IMR-90 (cell line): ENCODE measurements around the gene GPR35. TPM values are rescaled to one million over a fixed set of nuclear protein-coding genes. Genes with fewer than 3 reads are reported as not detected.
"Not testable (repeated sequence)": the region's sequence is repeated elsewhere in the genome, so short reads cannot be mapped to it uniquely, and the experiment has no call there.

Source experiments
- ATAC-seq: fragments of 200-7000 bp; cut with Tn5 transposase; 2 replicates; pipeline ENCODE4 v1.9.1; 2020; ENCODE audit warnings: low read depth, mild to moderate bottlenecking, moderate library complexity
- BruUV-seq: library from RNA; stranded (reverse); fragments of 400-500 nt; replicated peaks from 2 replicates; lab custom pipeline; 2021; lab: Mats Ljungman, UMichigan
- CTCF ChIA-PET: fragments of 300-600 bp; formaldehyde crosslinking; extraction: SDS; loops from one replicate; lab custom pipeline; 2021; ENCODE audit warnings: antibody characterized with exemption; lab: Yijun Ruan, JAX
- POLR2A ChIA-PET: fragments of 300-600 bp; sonication (Branson Sonifier 250); formaldehyde crosslinking; loops from one replicate; lab custom pipeline; 2022; ENCODE audit warnings: antibody characterized with exemption; ENCODE audit not compliant: unreplicated experiment; lab: Charles Lee
- DNase-seq: peaks from one replicate; pipeline ENCODE4 v3.0.0; 2013
- H2AFZ ChIP-seq: replicated peaks from 2 replicates; pipeline ENCODE3; 2013; ENCODE audit warnings: low read length, mild to moderate bottlenecking; ENCODE audit not compliant: poor library complexity
- H2AK5ac ChIP-seq: 2 replicates; pipeline ENCODE4 v1.6.1; 2013; ENCODE audit warnings: low read depth, low read length, inconsistent platforms
- H2AK9ac ChIP-seq: replicated peaks from 2 replicates; pipeline ENCODE3; 2013; ENCODE audit warnings: mild to moderate bottlenecking, low read depth, low read length, moderate library complexity; ENCODE audit not compliant: poor library complexity
- H2BK120ac ChIP-seq: 2 replicates; pipeline ENCODE4 v1.6.1; 2013; ENCODE audit warnings: low read depth, low read length, inconsistent platforms
- H2BK15ac ChIP-seq: 3 replicates; pipeline ENCODE4 v1.6.1; 2013; ENCODE audit warnings: low read depth, low read length, inconsistent platforms
- H2BK20ac ChIP-seq: 2 replicates; pipeline ENCODE4 v1.6.1; 2013; ENCODE audit warnings: low read depth, mild to moderate bottlenecking, inconsistent platforms, low read length, moderate library complexity
- H2BK5ac ChIP-seq: 2 replicates; pipeline ENCODE4 v1.6.1; 2013; ENCODE audit warnings: mild to moderate bottlenecking, low read depth, low read length, inconsistent platforms; ENCODE audit not compliant: poor library complexity, severe bottlenecking
- H3K14ac ChIP-seq: replicated peaks from 2 replicates; pipeline ENCODE4 v1.6.1; 2013; ENCODE audit warnings: low read depth, low read length, inconsistent platforms
- H3K18ac ChIP-seq: 2 replicates; pipeline ENCODE4 v1.6.1; 2013; ENCODE audit warnings: low read depth, low read length, control low read depth
- H3K23ac ChIP-seq: 2 replicates; pipeline ENCODE4 v1.6.1; 2013; ENCODE audit warnings: low read depth, low read length, inconsistent platforms
- H3K27ac ChIP-seq: 2 replicates; pipeline ENCODE4 v1.5.1; 2013; ENCODE audit warnings: mild to moderate bottlenecking, control low read depth, low read length; ENCODE audit not compliant: insufficient read depth
- H3K27me3 ChIP-seq: 2 replicates; pipeline ENCODE4 v1.6.1; 2013; ENCODE audit warnings: low read length; ENCODE audit not compliant: control insufficient read depth, insufficient read depth
- H3K36me3 ChIP-seq: 2 replicates; pipeline ENCODE4 v1.6.1; 2013; ENCODE audit warnings: low read length, mixed read lengths; ENCODE audit not compliant: control insufficient read depth, insufficient read depth
- H3K4ac ChIP-seq: 2 replicates; pipeline ENCODE4 v1.6.1; 2013; ENCODE audit warnings: low read depth, low read length, inconsistent platforms
- H3K4me1 ChIP-seq: 2 replicates; pipeline ENCODE4 v1.6.1; 2013; ENCODE audit warnings: low read length, mixed read lengths; ENCODE audit not compliant: control insufficient read depth, insufficient read depth
- H3K4me2 ChIP-seq: 2 replicates; pipeline ENCODE4 v1.6.1; 2013; ENCODE audit warnings: low read depth, mild to moderate bottlenecking, control low read depth, low read length, moderate library complexity
- H3K4me3 ChIP-seq: 2 replicates; pipeline ENCODE4 v1.5.1; 2013; ENCODE audit warnings: low read depth, mild to moderate bottlenecking, control low read depth, low read length, moderate library complexity; ENCODE audit not compliant: insufficient read depth
- H3K56ac ChIP-seq: 2 replicates; pipeline ENCODE4 v1.6.1; 2013; ENCODE audit warnings: low read length, inconsistent platforms; ENCODE audit not compliant: insufficient read depth; ENCODE audit errors: extremely low read depth
- H3K79me1 ChIP-seq, 2 experiments: 2 replicates each; pipeline ENCODE4 v1.6.1; 2013; ENCODE audit warnings: low read length in 2 of 2, inconsistent platforms in 1 of 2, low read depth in 1 of 2
- H3K9ac ChIP-seq: 2 replicates; pipeline ENCODE4 v1.6.1; 2013; ENCODE audit warnings: low read depth, low read length, control low read depth
- H3K9me1 ChIP-seq: 2 replicates; pipeline ENCODE4 v1.6.1; 2013; ENCODE audit warnings: low read length, inconsistent platforms; ENCODE audit not compliant: insufficient read depth
- H3K9me3 ChIP-seq: 2 replicates; pipeline ENCODE4 v1.6.1; 2013; ENCODE audit warnings: low read length; ENCODE audit not compliant: control insufficient read depth, insufficient read depth
- H4K20me1 ChIP-seq: 2 replicates; pipeline ENCODE4 v1.6.1; 2013; ENCODE audit warnings: low read length, inconsistent platforms; ENCODE audit not compliant: insufficient read depth
- H4K5ac ChIP-seq: 2 replicates; pipeline ENCODE4 v1.6.1; 2013; ENCODE audit warnings: mild to moderate bottlenecking, low read depth, low read length, control low read depth
- H4K8ac ChIP-seq, 2 experiments: 2 replicates each; pipeline ENCODE4 v1.6.1; 2013; ENCODE audit warnings: low read depth in 2 of 2, low read length in 2 of 2, control low read depth in 1 of 2, inconsistent platforms in 1 of 2
- H4K91ac ChIP-seq: 2 replicates; pipeline ENCODE4 v1.6.1; 2013; ENCODE audit warnings: low read depth, low read length, inconsistent platforms; ENCODE audit not compliant: insufficient read depth
- WGBS, 2 experiments: methylation state at CpG; one replicate each; pipeline versions ENCODE4 v1.1.5 to v1.1.7; 2013; ENCODE audit warnings: missing lambda C conversion rate in 2 of 2; ENCODE audit not compliant: insufficient read length in 1 of 2; ENCODE audit errors: extremely low coverage in 2 of 2; 5-methylcytosine and 5-hydroxymethylcytosine counted together
- dilution Hi-C: fragments of 300-500 bp; cut with HindIII; formaldehyde crosslinking; loops from one replicate; pipeline ENCODE4 v1.14.3; 2018; ENCODE audit warnings: low sequenced_read_pairs; ENCODE audit not compliant: unreplicated experiment
- in situ Hi-C: fragments of 300-500 bp; cut with MboI; formaldehyde crosslinking; loops from 3 replicates; pipeline ENCODE4 v1.14.3; 2019; ENCODE audit warnings: low sequenced_read_pairs, inconsistent platforms, mixed read lengths
- intact Hi-C: fragments of 100-400 bp; cut with micrococcal nuclease; formaldehyde crosslinking; loops from 2 replicates; pipeline ENCODE4 v1.10.0; 2022
- polyA plus RNA-seq, 3 experiments: library from polyadenylated mRNA; depleted of rRNA; stranded (reverse); fragments of >200 nt; gene quantifications; 2 replicates each; pipeline ENCODE4 v1.2.3, GENCODE V29; 2012; ENCODE audit warnings: low replicate concordance in 1 of 3
- total RNA-seq: library from RNA; depleted of rRNA; stranded (reverse); fragments of >200 nt; gene quantifications from 2 replicates; pipeline ENCODE4 v1.2.3, GENCODE V29; 2012

The GPR35 gene
- total and polyA plus RNA-seq, 2 of the 4 experiments (the other 2 are of a cell fraction): 0.31 TPM; not detected in 1

DNA sequence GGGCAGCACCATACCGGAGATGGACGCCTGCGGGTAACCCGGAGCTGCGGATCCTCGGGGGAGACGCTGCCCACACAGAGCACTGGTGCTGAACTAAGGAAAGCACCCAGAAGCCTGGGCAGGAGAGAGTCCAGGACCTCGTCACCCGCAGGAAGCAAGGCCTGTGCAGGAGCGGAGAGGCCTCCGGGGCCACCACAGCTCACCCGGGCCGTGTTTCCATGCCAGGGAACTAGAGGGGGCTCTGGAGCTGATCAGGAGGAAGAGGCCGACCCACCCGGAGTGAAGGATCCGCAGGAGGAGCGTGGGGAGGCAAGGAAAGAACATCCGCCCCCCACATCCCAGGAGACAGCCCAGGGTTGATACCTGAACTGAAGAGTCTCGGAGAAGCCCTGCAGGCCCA, 53.6 kb downstream of the GPR35 start:
- H3K27ac ChIP-seq, H3K79me1 ChIP-seq, intact Hi-C loops, H2AK5ac ChIP-seq, H2AFZ ChIP-seq, H2AK9ac ChIP-seq, H3K4me1 ChIP-seq, H3K36me3 ChIP-seq, H3K9me3 ChIP-seq, dilution Hi-C loops, CTCF ChIA-PET, H4K5ac ChIP-seq, H3K9ac ChIP-seq, H3K18ac ChIP-seq, H2BK5ac ChIP-seq, H3K4me3 ChIP-seq, in situ Hi-C loops, POLR2A ChIA-PET, H3K9me1 ChIP-seq, H2BK20ac ChIP-seq, BruUV-seq, H3K56ac ChIP-seq, H2BK120ac ChIP-seq, H3K4me2 ChIP-seq, H3K4ac ChIP-seq, H4K8ac ChIP-seq, H4K91ac ChIP-seq, H4K20me1 ChIP-seq, H3K23ac ChIP-seq, H3K14ac ChIP-seq, DNase-seq, H2BK15ac ChIP-seq, H3K27me3 ChIP-seq: not testable (repeated sequence)
- no CpG with 5 or more reads among the region's 19 CpGs for WGBS, 2 experiments
- peak; percentile 50; the same call in 1 of the 2 replicates for ATAC-seq

DNA sequence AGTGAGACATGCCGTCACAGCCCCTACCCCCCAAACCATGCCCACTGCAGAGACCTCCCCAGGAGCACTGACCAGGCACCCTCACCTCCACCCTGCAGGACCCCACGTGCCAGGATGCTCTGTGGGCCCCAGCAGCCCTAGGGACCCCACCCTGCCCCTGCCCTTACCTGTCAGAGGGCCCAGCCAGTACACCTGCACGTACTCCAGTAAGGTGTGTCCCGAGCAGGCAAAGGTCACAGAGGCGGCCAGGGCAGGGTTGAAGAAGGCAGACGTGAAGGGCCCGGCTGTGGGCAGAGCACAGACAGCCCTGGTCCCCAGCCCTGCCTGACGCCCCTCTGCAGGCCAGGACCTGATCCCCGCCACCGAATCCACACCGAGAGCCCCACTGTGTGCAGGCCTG, 54.9 kb downstream of the GPR35 start:
- CTCF ChIA-PET, DNase-seq, H3K27ac ChIP-seq, BruUV-seq, dilution Hi-C loops, H3K9me1 ChIP-seq, POLR2A ChIA-PET, H3K4me2 ChIP-seq, H3K14ac ChIP-seq, H3K27me3 ChIP-seq, intact Hi-C loops, H3K9ac ChIP-seq, H3K79me1 ChIP-seq, H4K5ac ChIP-seq, H4K8ac ChIP-seq, H3K4me1 ChIP-seq, H2AK9ac ChIP-seq, H4K91ac ChIP-seq, H3K18ac ChIP-seq, H2BK15ac ChIP-seq, H2BK120ac ChIP-seq, H3K36me3 ChIP-seq, H3K56ac ChIP-seq, H2AFZ ChIP-seq, in situ Hi-C loops, H3K9me3 ChIP-seq, H2BK20ac ChIP-seq, H2BK5ac ChIP-seq, ATAC-seq, H3K4me3 ChIP-seq, H3K4ac ChIP-seq, H4K20me1 ChIP-seq, H3K23ac ChIP-seq, H2AK5ac ChIP-seq: not testable (repeated sequence)
- WGBS, 2 experiments: no CpG with 5 or more reads among the region's 11 CpGs
